ENCODE measurements around the gene NOTCH1. TPM values are rescaled to one million over a fixed set of nuclear protein-coding genes. Genes with fewer than 3 reads are reported as not detected.
A peak's percentile ranks its signal among the peaks of the same experiment; 100 is the strongest.

NOTCH1 gene
- total and polyA plus RNA-seq, 2 of the 13 experiments (the other 11 are each of a cell fraction or from before 2014, with no cell fraction given) = 0.09 to 0.35 TPM

DNA sequence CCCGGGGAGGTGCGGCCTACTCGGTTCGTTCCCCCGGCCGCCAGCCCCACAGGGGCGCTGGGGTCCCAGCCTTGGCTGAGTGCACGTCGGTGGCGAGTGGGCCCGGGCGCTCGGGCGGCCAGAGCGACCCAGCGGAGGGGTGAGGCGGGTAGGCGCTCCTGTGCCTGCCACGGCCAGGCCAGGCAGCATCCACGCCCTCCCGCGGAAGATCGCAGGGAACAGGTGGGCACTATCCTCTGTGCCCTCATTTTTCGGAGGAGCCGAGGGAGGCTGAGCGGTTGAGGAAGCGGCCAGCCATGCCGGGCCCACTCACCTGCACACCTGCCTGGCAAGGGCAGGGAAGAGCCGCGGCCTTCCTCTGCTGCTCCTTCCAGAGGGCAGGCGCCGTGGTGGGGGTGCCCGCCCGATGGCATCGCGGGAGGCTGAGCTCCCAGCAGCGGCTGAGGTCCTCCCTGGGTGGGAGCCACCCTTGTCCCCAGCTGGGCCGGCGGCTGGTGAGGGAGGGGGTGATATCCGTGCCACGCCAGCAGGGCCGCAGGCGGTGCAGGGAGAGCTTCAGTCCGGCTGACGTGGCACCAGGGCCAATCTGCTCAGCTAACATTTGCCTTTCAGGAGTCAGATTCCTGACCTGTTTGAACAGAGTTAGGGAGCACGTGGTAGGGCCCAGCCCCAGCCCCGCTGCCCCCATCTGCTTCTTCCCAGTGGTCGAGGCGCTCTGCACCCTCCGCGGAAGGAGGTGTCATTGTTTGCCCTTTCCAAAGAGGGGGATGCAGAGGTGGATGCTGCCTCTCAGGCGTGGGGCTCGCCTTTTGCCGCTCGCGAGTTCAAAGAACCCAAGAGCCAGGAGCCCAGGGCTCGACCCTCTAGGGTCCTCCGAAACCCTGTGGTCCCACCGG is 61.4 kb downstream of the NOTCH1 start (continued):
- TF ChIP-seq, protein P1, sequence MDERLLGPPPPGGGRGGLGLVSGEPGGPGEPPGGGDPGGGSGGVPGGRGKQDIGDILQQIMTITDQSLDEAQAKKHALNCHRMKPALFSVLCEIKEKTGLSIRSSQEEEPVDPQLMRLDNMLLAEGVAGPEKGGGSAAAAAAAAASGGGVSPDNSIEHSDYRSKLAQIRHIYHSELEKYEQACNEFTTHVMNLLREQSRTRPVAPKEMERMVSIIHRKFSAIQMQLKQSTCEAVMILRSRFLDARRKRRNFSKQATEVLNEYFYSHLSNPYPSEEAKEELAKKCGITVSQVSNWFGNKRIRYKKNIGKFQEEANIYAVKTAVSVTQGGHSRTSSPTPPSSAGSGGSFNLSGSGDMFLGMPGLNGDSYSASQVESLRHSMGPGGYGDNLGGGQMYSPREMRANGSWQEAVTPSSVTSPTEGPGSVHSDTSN (CRISPR knock-in tag; IDR thresholded peaks at IDR 0.05) = no peak
- TF ChIP-seq POLR2G (IDR thresholded peaks at IDR 0.05; ENCODE audit: low read depth, low read length) (no peak), TGIF2 (CRISPR knock-in tag; IDR thresholded peaks at IDR 0.05) (no peak)
- TF ChIP-seq, protein P2, sequence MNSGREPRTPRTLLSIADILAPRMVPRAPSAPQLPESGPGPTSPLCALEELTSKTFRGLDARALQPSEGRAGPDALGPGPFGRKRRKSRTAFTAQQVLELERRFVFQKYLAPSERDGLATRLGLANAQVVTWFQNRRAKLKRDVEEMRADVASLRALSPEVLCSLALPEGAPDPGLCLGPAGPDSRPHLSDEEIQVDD (CRISPR knock-in tag; IDR thresholded peaks at IDR 0.05; ENCODE audit: borderline replicate concordance) = no peak
- TF ChIP-seq, protein P3, sequence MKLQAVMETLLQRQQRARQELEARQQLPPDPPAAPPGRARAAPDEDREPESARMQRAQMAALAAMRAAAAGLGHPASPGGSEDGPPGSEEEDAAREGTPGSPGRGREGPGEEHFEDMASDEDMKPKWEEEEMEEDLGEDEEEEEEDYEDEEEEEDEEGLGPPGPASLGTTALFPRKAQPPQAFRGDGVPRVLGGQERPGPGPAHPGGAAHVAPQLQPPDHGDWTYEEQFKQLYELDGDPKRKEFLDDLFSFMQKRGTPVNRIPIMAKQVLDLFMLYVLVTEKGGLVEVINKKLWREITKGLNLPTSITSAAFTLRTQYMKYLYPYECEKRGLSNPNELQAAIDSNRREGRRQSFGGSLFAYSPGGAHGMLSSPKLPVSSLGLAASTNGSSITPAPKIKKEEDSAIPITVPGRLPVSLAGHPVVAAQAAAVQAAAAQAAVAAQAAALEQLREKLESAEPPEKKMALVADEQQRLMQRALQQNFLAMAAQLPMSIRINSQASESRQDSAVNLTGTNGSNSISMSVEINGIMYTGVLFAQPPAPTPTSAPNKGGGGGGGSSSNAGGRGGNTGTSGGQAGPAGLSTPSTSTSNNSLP (IDR thresholded peaks at IDR 0.05; ENCODE audit: low read depth, low read length) = no peak
- TF ChIP-seq, protein P4, sequence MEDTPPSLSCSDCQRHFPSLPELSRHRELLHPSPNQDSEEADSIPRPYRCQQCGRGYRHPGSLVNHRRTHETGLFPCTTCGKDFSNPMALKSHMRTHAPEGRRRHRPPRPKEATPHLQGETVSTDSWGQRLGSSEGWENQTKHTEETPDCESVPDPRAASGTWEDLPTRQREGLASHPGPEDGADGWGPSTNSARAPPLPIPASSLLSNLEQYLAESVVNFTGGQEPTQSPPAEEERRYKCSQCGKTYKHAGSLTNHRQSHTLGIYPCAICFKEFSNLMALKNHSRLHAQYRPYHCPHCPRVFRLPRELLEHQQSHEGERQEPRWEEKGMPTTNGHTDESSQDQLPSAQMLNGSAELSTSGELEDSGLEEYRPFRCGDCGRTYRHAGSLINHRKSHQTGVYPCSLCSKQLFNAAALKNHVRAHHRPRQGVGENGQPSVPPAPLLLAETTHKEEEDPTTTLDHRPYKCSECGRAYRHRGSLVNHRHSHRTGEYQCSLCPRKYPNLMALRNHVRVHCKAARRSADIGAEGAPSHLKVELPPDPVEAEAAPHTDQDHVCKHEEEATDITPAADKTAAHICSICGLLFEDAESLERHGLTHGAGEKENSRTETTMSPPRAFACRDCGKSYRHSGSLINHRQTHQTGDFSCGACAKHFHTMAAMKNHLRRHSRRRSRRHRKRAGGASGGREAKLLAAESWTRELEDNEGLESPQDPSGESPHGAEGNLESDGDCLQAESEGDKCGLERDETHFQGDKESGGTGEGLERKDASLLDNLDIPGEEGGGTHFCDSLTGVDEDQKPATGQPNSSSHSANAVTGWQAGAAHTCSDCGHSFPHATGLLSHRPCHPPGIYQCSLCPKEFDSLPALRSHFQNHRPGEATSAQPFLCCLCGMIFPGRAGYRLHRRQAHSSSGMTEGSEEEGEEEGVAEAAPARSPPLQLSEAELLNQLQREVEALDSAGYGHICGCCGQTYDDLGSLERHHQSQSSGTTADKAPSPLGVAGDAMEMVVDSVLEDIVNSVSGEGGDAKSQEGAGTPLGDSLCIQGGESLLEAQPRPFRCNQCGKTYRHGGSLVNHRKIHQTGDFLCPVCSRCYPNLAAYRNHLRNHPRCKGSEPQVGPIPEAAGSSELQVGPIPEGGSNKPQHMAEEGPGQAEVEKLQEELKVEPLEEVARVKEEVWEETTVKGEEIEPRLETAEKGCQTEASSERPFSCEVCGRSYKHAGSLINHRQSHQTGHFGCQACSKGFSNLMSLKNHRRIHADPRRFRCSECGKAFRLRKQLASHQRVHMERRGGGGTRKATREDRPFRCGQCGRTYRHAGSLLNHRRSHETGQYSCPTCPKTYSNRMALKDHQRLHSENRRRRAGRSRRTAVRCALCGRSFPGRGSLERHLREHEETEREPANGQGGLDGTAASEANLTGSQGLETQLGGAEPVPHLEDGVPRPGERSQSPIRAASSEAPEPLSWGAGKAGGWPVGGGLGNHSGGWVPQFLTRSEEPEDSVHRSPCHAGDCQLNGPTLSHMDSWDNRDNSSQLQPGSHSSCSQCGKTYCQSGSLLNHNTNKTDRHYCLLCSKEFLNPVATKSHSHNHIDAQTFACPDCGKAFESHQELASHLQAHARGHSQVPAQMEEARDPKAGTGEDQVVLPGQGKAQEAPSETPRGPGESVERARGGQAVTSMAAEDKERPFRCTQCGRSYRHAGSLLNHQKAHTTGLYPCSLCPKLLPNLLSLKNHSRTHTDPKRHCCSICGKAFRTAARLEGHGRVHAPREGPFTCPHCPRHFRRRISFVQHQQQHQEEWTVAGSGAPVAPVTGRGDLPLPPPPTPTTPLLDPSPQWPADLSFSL (CRISPR knock-in tag; IDR thresholded peaks at IDR 0.05) = no peak
- TF ChIP-seq, protein P5, sequence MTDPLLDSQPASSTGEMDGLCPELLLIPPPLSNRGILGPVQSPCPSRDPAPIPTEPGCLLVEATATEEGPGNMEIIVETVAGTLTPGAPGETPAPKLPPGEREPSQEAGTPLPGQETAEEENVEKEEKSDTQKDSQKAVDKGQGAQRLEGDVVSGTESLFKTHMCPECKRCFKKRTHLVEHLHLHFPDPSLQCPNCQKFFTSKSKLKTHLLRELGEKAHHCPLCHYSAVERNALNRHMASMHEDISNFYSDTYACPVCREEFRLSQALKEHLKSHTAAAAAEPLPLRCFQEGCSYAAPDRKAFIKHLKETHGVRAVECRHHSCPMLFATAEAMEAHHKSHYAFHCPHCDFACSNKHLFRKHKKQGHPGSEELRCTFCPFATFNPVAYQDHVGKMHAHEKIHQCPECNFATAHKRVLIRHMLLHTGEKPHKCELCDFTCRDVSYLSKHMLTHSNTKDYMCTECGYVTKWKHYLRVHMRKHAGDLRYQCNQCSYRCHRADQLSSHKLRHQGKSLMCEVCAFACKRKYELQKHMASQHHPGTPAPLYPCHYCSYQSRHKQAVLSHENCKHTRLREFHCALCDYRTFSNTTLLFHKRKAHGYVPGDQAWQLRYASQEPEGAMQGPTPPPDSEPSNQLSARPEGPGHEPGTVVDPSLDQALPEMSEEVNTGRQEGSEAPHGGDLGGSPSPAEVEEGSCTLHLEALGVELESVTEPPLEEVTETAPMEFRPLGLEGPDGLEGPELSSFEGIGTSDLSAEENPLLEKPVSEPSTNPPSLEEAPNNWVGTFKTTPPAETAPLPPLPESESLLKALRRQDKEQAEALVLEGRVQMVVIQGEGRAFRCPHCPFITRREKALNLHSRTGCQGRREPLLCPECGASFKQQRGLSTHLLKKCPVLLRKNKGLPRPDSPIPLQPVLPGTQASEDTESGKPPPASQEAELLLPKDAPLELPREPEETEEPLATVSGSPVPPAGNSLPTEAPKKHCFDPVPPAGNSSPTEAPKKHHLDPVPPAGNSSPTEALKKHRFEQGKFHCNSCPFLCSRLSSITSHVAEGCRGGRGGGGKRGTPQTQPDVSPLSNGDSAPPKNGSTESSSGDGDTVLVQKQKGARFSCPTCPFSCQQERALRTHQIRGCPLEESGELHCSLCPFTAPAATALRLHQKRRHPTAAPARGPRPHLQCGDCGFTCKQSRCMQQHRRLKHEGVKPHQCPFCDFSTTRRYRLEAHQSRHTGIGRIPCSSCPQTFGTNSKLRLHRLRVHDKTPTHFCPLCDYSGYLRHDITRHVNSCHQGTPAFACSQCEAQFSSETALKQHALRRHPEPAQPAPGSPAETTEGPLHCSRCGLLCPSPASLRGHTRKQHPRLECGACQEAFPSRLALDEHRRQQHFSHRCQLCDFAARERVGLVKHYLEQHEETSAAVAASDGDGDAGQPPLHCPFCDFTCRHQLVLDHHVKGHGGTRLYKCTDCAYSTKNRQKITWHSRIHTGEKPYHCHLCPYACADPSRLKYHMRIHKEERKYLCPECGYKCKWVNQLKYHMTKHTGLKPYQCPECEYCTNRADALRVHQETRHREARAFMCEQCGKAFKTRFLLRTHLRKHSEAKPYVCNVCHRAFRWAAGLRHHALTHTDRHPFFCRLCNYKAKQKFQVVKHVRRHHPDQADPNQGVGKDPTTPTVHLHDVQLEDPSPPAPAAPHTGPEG (CRISPR knock-in tag; IDR thresholded peaks at IDR 0.05) = no peak; the same call in 1 of the 2 replicates
- TF ChIP-seq, protein P6, sequence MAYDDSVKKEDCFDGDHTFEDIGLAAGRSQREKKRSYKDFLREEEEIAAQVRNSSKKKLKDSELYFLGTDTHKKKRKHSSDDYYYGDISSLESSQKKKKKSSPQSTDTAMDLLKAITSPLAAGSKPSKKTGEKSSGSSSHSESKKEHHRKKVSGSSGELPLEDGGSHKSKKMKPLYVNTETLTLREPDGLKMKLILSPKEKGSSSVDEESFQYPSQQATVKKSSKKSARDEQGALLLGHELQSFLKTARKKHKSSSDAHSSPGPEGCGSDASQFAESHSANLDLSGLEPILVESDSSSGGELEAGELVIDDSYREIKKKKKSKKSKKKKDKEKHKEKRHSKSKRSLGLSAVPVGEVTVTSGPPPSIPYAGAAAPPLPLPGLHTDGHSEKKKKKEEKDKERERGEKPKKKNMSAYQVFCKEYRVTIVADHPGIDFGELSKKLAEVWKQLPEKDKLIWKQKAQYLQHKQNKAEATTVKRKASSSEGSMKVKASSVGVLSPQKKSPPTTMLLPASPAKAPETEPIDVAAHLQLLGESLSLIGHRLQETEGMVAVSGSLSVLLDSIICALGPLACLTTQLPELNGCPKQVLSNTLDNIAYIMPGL (CRISPR knock-in tag; IDR thresholded peaks at IDR 0.05; ENCODE audit: borderline replicate concordance in 1 of 2, low read depth in 1 of 2) = peak in 1 of 2 experiments; percentile 74; a peak in 1 of 4 replicates
